Mesothelial cell of epicardium (in vitro differentiated cells): ENCODE measurements around the gene GOLGA6L7. TPM values are rescaled to one million over a fixed set of nuclear protein-coding genes. Genes with fewer than 3 reads are reported as not detected.
"Not testable (repeated sequence)": the region's sequence is repeated elsewhere in the genome, so short reads cannot be mapped to it uniquely, and the experiment has no call there.

Experiments used
- DNase-seq, 2 experiments: peaks; one replicate each; pipeline ENCODE4 v3.0.0; 2021; ENCODE audit warnings: low spot score in 2 of 2; ENCODE audit not compliant: unreplicated experiment in 2 of 2
- H3K27ac Mint-ChIP-seq: 2 replicates; pipeline ENCODE4 v1.8.0; 2021; ENCODE audit warnings: mixed read lengths
- H3K27me3 Mint-ChIP-seq: 2 replicates; pipeline ENCODE4 v1.8.0; 2021; ENCODE audit warnings: low read depth, mixed read lengths
- H3K36me3 Mint-ChIP-seq: 2 replicates; pipeline ENCODE4 v1.8.0; 2021; ENCODE audit warnings: mixed read lengths
- H3K4me1 Mint-ChIP-seq: 2 replicates; pipeline ENCODE4 v1.8.0; 2021; ENCODE audit warnings: mixed read lengths
- H3K4me3 Mint-ChIP-seq: 2 replicates; pipeline ENCODE4 v1.8.0; 2021; ENCODE audit warnings: mild to moderate bottlenecking, moderate library complexity, mixed read lengths
- H3K9me3 Mint-ChIP-seq: 2 replicates; pipeline ENCODE4 v1.8.0; 2021; ENCODE audit warnings: mixed read lengths
- total RNA-seq: library from RNA; stranded (reverse); gene quantifications from 3 replicates; pipeline ENCODE4 v1.2.1, GENCODE V29; 2021

Gene GOLGA6L7
- total RNA-seq, 1 donor from 2014 or later = not detected

GRCh38 chr15:28813392-28813791, 35.1 kb downstream of the GOLGA6L7 start:
- not testable (repeated sequence) for H3K36me3 Mint-ChIP-seq, H3K9me3 Mint-ChIP-seq, H3K27ac Mint-ChIP-seq

GRCh38 chr15:28811852-28812550, 36.4 kb downstream of the GOLGA6L7 start:
- H3K9me3 Mint-ChIP-seq, H3K4me1 Mint-ChIP-seq, H3K36me3 Mint-ChIP-seq, H3K27ac Mint-ChIP-seq, H3K27me3 Mint-ChIP-seq, DNase-seq, H3K4me3 Mint-ChIP-seq: not testable (repeated sequence)

More at GRCh38 chr15:28813392-28813791, 35.1 kb downstream of the GOLGA6L7 start:
- not testable (repeated sequence) for H3K4me3 Mint-ChIP-seq, H3K27me3 Mint-ChIP-seq, H3K4me1 Mint-ChIP-seq, DNase-seq

- not testable (repeated sequence) for H3K36me3 Mint-ChIP-seq, H3K27me3 Mint-ChIP-seq, H3K4me1 Mint-ChIP-seq, H3K9me3 Mint-ChIP-seq, H3K27ac Mint-ChIP-seq, H3K4me3 Mint-ChIP-seq, DNase-seq
These were observed 38.0 kb downstream of the GOLGA6L7 start for GRCh38 chr15:28810444-28810843.

GRCh38 chr15:28808136-28808535, 40.3 kb downstream of the GOLGA6L7 start:
- not testable (repeated sequence) for H3K36me3 Mint-ChIP-seq, H3K27me3 Mint-ChIP-seq, DNase-seq, H3K4me3 Mint-ChIP-seq, H3K9me3 Mint-ChIP-seq, H3K27ac Mint-ChIP-seq, H3K4me1 Mint-ChIP-seq

- H3K27me3 Mint-ChIP-seq, H3K36me3 Mint-ChIP-seq: not testable (repeated sequence)
These were observed 48.1 kb downstream of the GOLGA6L7 start for GRCh38 chr15:28800366-28800765.

GRCh38 chr15:28798234-28798633, 50.2 kb downstream of the GOLGA6L7 start:
- DNase-seq, H3K4me3 Mint-ChIP-seq, H3K9me3 Mint-ChIP-seq, H3K4me1 Mint-ChIP-seq, H3K36me3 Mint-ChIP-seq, H3K27ac Mint-ChIP-seq, H3K27me3 Mint-ChIP-seq: not testable (repeated sequence)

More at GRCh38 chr15:28800366-28800765, 48.1 kb downstream of the GOLGA6L7 start:
- not testable (repeated sequence) for H3K4me1 Mint-ChIP-seq, H3K27ac Mint-ChIP-seq, H3K9me3 Mint-ChIP-seq, DNase-seq, H3K4me3 Mint-ChIP-seq

- H3K27ac Mint-ChIP-seq, H3K4me3 Mint-ChIP-seq, H3K36me3 Mint-ChIP-seq, H3K27me3 Mint-ChIP-seq, H3K4me1 Mint-ChIP-seq, H3K9me3 Mint-ChIP-seq, DNase-seq: not testable (repeated sequence)
These were observed 54.2 kb downstream of the GOLGA6L7 start for GRCh38 chr15:28794231-28794630.

Other genes starting within 250 kb of the GOLGA6L7 start
- 3.0 to 3.9 TPM (median 3.6 TPM) in 3 replicates for gene GOLGA8M, start 136.2 kb downstream of the GOLGA6L7 start, total RNA-seq
- 33.1 to 36.7 TPM (median 34.3 TPM) in 3 replicates for gene APBA2, start 37.3 kb upstream of the GOLGA6L7 start, total RNA-seq